K562 (cell line): ENCODE results near the gene OR11L1. TPM values are rescaled to one million over a fixed set of nuclear protein-coding genes. Genes with fewer than 3 reads are reported as not detected.

Experiments used
- ATAC-seq: fragments of 200-7000 bp; cut with Tn5 transposase; 3 replicates; pipeline ENCODE4 v1.9.1; 2020; ENCODE audit warnings: moderate library complexity
- BruUV-seq: library from RNA; stranded (reverse); fragments of 400-500 nt; replicated peaks from 2 replicates; lab custom pipeline; 2021; lab: Mats Ljungman, UMichigan
- CTCF ChIA-PET: fragments of 300-600 bp; formaldehyde crosslinking; extraction: SDS; loops from one replicate; lab custom pipeline; 2021; ENCODE audit warnings: low intra/inter-chr PET ratio; lab: Yijun Ruan, JAX
- POLR2A ChIA-PET: fragments of 300-600, 350-650 bp; sonication (Branson Sonifier 250); formaldehyde crosslinking; extraction: SDS; loops from one replicate; lab custom pipeline; 2021; ENCODE audit warnings: antibody characterized with exemption, inconsistent platforms; lab: Yijun Ruan, JAX
- DNase-seq, 4 experiments: peaks; one replicate each; pipeline versions ENCODE4 v3.0.0 to v3.0.0-alpha.2; 2011 to 2018; ENCODE audit warnings: low spot score in 3 of 4, mixed read lengths in 3 of 4; ENCODE audit errors: extremely low read depth in 1 of 4
- FAIRE-seq: peaks from 2 replicates; lab custom pipeline; 2011; peaks lifted over from hg19 to GRCh38; lab: Jason Lieb, UNC
- H2AFZ ChIP-seq: 2 replicates; pipeline ENCODE4 v1.6.0; 2011; ENCODE audit warnings: low read depth, low read length, control low read depth, inconsistent platforms
- H3K27ac ChIP-seq: fragments of 200-600 bp; 3 replicates; pipeline ENCODE4 v1.8.0; 2011; ENCODE audit warnings: low read depth, mild to moderate bottlenecking, control low read depth, inconsistent platforms, low read length, moderate library complexity, mixed read lengths; ENCODE audit errors: extremely low read depth
- H3K27me3 ChIP-seq, 2 experiments: fragments of 300-600 bp in 1 of 2; 2 replicates in 1 of 2; 3 replicates in 1 of 2; pipeline versions ENCODE4 v1.6.0 to v1.8.0; 2011; ENCODE audit warnings: inconsistent platforms in 2 of 2, low read length in 2 of 2, mild to moderate bottlenecking in 1 of 2, mixed read lengths in 1 of 2, moderate library complexity in 1 of 2; ENCODE audit not compliant: control insufficient read depth in 2 of 2, insufficient read depth in 2 of 2
- H3K36me3 ChIP-seq: fragments of 300-600 bp; 3 replicates; pipeline ENCODE4 v1.8.0; 2011; ENCODE audit warnings: mild to moderate bottlenecking, low read length, inconsistent platforms; ENCODE audit not compliant: control insufficient read depth, insufficient read depth
- H3K4me1 ChIP-seq, 2 experiments: fragments of 200-600 bp in 1 of 2; replicated peaks in 1 of 2; 2 replicates in 1 of 2; 3 replicates in 1 of 2; pipeline versions ENCODE4 v1.5.1 to v1.8.0; 2011; ENCODE audit warnings: inconsistent platforms in 2 of 2, low read length in 2 of 2, mild to moderate bottlenecking in 1 of 2, mixed read lengths in 1 of 2, moderate library complexity in 1 of 2; ENCODE audit not compliant: control insufficient read depth in 2 of 2, insufficient read depth in 2 of 2
- H3K4me2 ChIP-seq: 2 replicates; pipeline ENCODE4 v1.6.1; 2011; ENCODE audit warnings: low read length, control low read depth, inconsistent platforms, mixed read lengths; ENCODE audit not compliant: insufficient read depth
- H3K4me3 ChIP-seq: fragments of 200-600 bp; sonication (generic), shearing (Covaris generic); 2 replicates; pipeline ENCODE4 v1.5.1; 2016; ENCODE audit warnings: control low read depth, inconsistent platforms
- H3K79me2 ChIP-seq: fragments of 200-600 bp; 3 replicates; pipeline ENCODE4 v1.8.0; 2011; ENCODE audit warnings: low read length, inconsistent platforms; ENCODE audit not compliant: control insufficient read depth, insufficient read depth
- H3K9ac ChIP-seq, 2 experiments: 2 replicates each; pipeline versions ENCODE4 v1.6.0 to v1.6.1; 2011; ENCODE audit warnings: low read depth in 2 of 2, low read length in 2 of 2, control low read depth in 1 of 2, inconsistent platforms in 1 of 2, mild to moderate bottlenecking in 1 of 2, mixed read lengths in 1 of 2; ENCODE audit not compliant: insufficient read depth in 1 of 2
- H3K9me1 ChIP-seq: one replicate; pipeline ENCODE4 v1.6.0; 2011; ENCODE audit warnings: inconsistent platforms, mild to moderate bottlenecking, low read length, moderate library complexity; ENCODE audit not compliant: control insufficient read depth, insufficient read depth
- H3K9me3 ChIP-seq: replicated peaks from 2 replicates; pipeline ENCODE4 v1.5.1; 2011; ENCODE audit warnings: low read depth, low read length, inconsistent platforms; ENCODE audit not compliant: control insufficient read depth, insufficient read depth
- H4K20me1 ChIP-seq: replicated peaks from 2 replicates; pipeline ENCODE4 v1.6.1; 2011; ENCODE audit warnings: low read length, inconsistent platforms, mixed read lengths; ENCODE audit not compliant: control insufficient read depth, insufficient read depth
- MEIS2 ChIP-seq: fragments of 450-650 bp; IDR thresholded peaks from 2 replicates; pipeline ENCODE4 v1.6.1; 2014; ENCODE audit warnings: mild to moderate bottlenecking; ENCODE audit not compliant: partially characterized antibody
- NBN ChIP-seq: fragments of 450-650 bp; IDR thresholded peaks from 2 replicates; pipeline ENCODE4 v1.6.1; 2016; ENCODE audit warnings: low read depth, mild to moderate bottlenecking
- PHTF2 ChIP-seq: fragments of 250-450 bp; sonication (Bioruptor Pico); IDR thresholded peaks from 2 replicates; pipeline ENCODE4 v1.5.0; 2021; ENCODE audit warnings: mild to moderate bottlenecking
- PKNOX1 ChIP-seq: fragments of 450-650 bp; IDR thresholded peaks from 2 replicates; pipeline ENCODE4 v1.6.1; 2016
- PREB ChIP-seq: sonication (generic); formaldehyde crosslinking; IDR thresholded peaks from 2 replicates; pipeline ENCODE4 v1.8.1; 2023; ENCODE audit warnings: mild to moderate bottlenecking, missing genetic modification reagents
- ZNF143 ChIP-seq: sonication (generic); formaldehyde crosslinking; IDR thresholded peaks from 2 replicates; pipeline ENCODE4 v1.9.0; 2022; ENCODE audit warnings: mild to moderate bottlenecking, missing genetic modification reagents
- ZNF174 ChIP-seq: fragments of 250-450 bp; sonication (Bioruptor Pico); IDR thresholded peaks from 2 replicates; pipeline ENCODE4 v1.4.0; 2020; ENCODE audit warnings: mild to moderate bottlenecking
- WGBS: fragments of 100-300 bp; shearing (Covaris generic); methylation state at CpG from one replicate; pipeline ENCODE4 v1.1.6; 2016; ENCODE audit warnings: low coverage, mixed read lengths; ENCODE audit not compliant: insufficient coverage; ENCODE audit errors: missing lambda C conversion rate; 5-methylcytosine and 5-hydroxymethylcytosine counted together
- in situ Hi-C: fragments of 300-500 bp; cut with MboI; formaldehyde crosslinking; loops from 4 replicates; pipeline ENCODE4 v1.15.0; 2018; ENCODE audit warnings: inconsistent platforms, mixed read lengths
- intact Hi-C: fragments of 100-400 bp; cut with micrococcal nuclease; formaldehyde crosslinking; loops from 2 replicates; pipeline ENCODE4 v1.14.2; 2022
- polyA plus RNA-seq, 8 experiments: library from polyadenylated mRNA; depleted of rRNA in 4 of 8; stranded (reverse) in 5 of 8; unstranded in 3 of 8; fragments of >200 nt; fragmentation: Nextera tagmentation in 2 of 8; fragmentation: Illumina TruSeq in 1 of 8; extraction: Ambion mirVana in 2 of 8; extraction: Trizol in 1 of 8; gene quantifications; 2 replicates each; pipeline versions ENCODE4 v1.2.1 to v1.2.3, GENCODE V29; 2011 to 2014; ENCODE audit warnings: inconsistent platforms in 1 of 8, missing spikeins in 1 of 8
- total RNA-seq, 7 experiments: library from RNA; depleted of rRNA in 6 of 7; stranded (reverse); fragments of >200 nt in 6 of 7; fragmentation: Illumina TruSeq in 2 of 7; extraction: Trizol in 2 of 7; gene quantifications; 2 replicates each; pipeline versions ENCODE4 v1.2.1 to v1.2.3, GENCODE V29; 2011 to 2021; ENCODE audit warnings: low replicate concordance in 1 of 7

The OR11L1 gene
- total and polyA plus RNA-seq, 9 of the 15 experiments (the other 6 are each of a cell fraction or from before 2014, with no cell fraction given) = not detected

GRCh38 chr1:247855911-247856310, 14.2 kb upstream of the OR11L1 start:
- ATAC-seq (no peak), DNase-seq (peak in 1 of 4 experiments; percentile 16), FAIRE-seq (no peak)
- peaks cover 9% of the 10 kb centered on the region; the same call in 1 of the 3 replicates for H3K36me3 ChIP-seq
- H3K9me3 ChIP-seq = peaks cover 3% of the 10 kb centered on the region; the same call in 1 of the 2 replicates
- H4K20me1 ChIP-seq = no peaks in the 10 kb centered on the region
- peak overlapping the region; percentile 88 for H3K27ac ChIP-seq
- no TSS peak for BruUV-seq
- H3K9ac ChIP-seq = peak overlapping the region in 1 of 2 experiments; percentile 72; a peak in 1 of 4 replicates
- ChIA-PET CTCF (no interaction called here), POLR2A (interaction anchor here (1.0 to 1.3 kb wide), 2 partner anchors 12 to 523 kb away, joined by 3 to 5 read pairs; no protein-coding TSS in a partner anchor)
- TF ChIP-seq PREB (CRISPR knock-in tag) = no peak
- no peak for TF ChIP-seq PHTF2
- no peak for TF ChIP-seq NBN
- TF ChIP-seq ZNF143 (CRISPR knock-in tag) = no peak
- TF ChIP-seq PKNOX1 = no peak
- TF ChIP-seq ZNF174 (CRISPR knock-in tag) = no peak
- peak; percentile 20 for TF ChIP-seq MEIS2
- peak overlapping the region; percentile 73; the same call in 1 of the 2 replicates for H3K4me2 ChIP-seq
- in situ Hi-C loops (no loop called here), intact Hi-C loops (loop anchor here (2.0 to 10.0 kb wide), 3 partner anchors 23 to 971 kb away; partner anchors contain the start of gene SH3BP5L)
- no peak overlapping the region for H3K4me3 ChIP-seq
- WGBS = 36% methylated on average over 4 of the region's 4 CpGs
- peaks cover 33% of the 10 kb centered on the region for H3K79me2 ChIP-seq
- H3K9me1 ChIP-seq = no peaks in the 10 kb centered on the region
- peaks cover 34 to 42% of the 10 kb centered on the region in 2 experiments for H3K4me1 ChIP-seq
- no peaks in the 10 kb centered on the region for H3K27me3 ChIP-seq
- H2AFZ ChIP-seq = peak overlapping the region; percentile 94
